K562 (cell line): Measurements from ENCODE around the gene ZNF581. TPM values are rescaled to one million over a fixed set of nuclear protein-coding genes. Genes with fewer than 3 reads are reported as not detected.

Source experiments
- ATAC-seq: fragments of 200-7000 bp; cut with Tn5 transposase; 3 replicates; pipeline ENCODE4 v1.9.1; 2020; ENCODE audit warnings: moderate library complexity
- BruUV-seq: library from RNA; stranded (reverse); fragments of 400-500 nt; replicated peaks from 2 replicates; lab custom pipeline; 2021; lab: Mats Ljungman, UMichigan
- CTCF ChIA-PET: fragments of 300-600 bp; formaldehyde crosslinking; extraction: SDS; loops from one replicate; lab custom pipeline; 2021; ENCODE audit warnings: low intra/inter-chr PET ratio; lab: Yijun Ruan, JAX
- POLR2A ChIA-PET: fragments of 300-600, 350-650 bp; sonication (Branson Sonifier 250); formaldehyde crosslinking; extraction: SDS; loops from one replicate; lab custom pipeline; 2021; ENCODE audit warnings: antibody characterized with exemption, inconsistent platforms; lab: Yijun Ruan, JAX
- DNase-seq, 4 experiments: peaks; one replicate each; pipeline versions ENCODE4 v3.0.0 to v3.0.0-alpha.2; 2011 to 2018; ENCODE audit warnings: low spot score in 3 of 4, mixed read lengths in 3 of 4; ENCODE audit errors: extremely low read depth in 1 of 4
- FAIRE-seq: peaks from 2 replicates; lab custom pipeline; 2011; peaks lifted over from hg19 to GRCh38; lab: Jason Lieb, UNC
- H2AFZ ChIP-seq: 2 replicates; pipeline ENCODE4 v1.6.0; 2011; ENCODE audit warnings: low read depth, low read length, control low read depth, inconsistent platforms
- H3K27ac ChIP-seq: fragments of 200-600 bp; 3 replicates; pipeline ENCODE4 v1.8.0; 2011; ENCODE audit warnings: low read depth, mild to moderate bottlenecking, control low read depth, inconsistent platforms, low read length, moderate library complexity, mixed read lengths; ENCODE audit errors: extremely low read depth
- H3K27me3 ChIP-seq, 2 experiments: fragments of 300-600 bp in 1 of 2; 2 replicates in 1 of 2; 3 replicates in 1 of 2; pipeline versions ENCODE4 v1.6.0 to v1.8.0; 2011; ENCODE audit warnings: inconsistent platforms in 2 of 2, low read length in 2 of 2, mild to moderate bottlenecking in 1 of 2, mixed read lengths in 1 of 2, moderate library complexity in 1 of 2; ENCODE audit not compliant: control insufficient read depth in 2 of 2, insufficient read depth in 2 of 2
- H3K36me3 ChIP-seq: fragments of 300-600 bp; 3 replicates; pipeline ENCODE4 v1.8.0; 2011; ENCODE audit warnings: mild to moderate bottlenecking, low read length, inconsistent platforms; ENCODE audit not compliant: control insufficient read depth, insufficient read depth
- H3K4me1 ChIP-seq, 2 experiments: fragments of 200-600 bp in 1 of 2; replicated peaks in 1 of 2; 2 replicates in 1 of 2; 3 replicates in 1 of 2; pipeline versions ENCODE4 v1.5.1 to v1.8.0; 2011; ENCODE audit warnings: inconsistent platforms in 2 of 2, low read length in 2 of 2, mild to moderate bottlenecking in 1 of 2, mixed read lengths in 1 of 2, moderate library complexity in 1 of 2; ENCODE audit not compliant: control insufficient read depth in 2 of 2, insufficient read depth in 2 of 2
- H3K4me2 ChIP-seq: 2 replicates; pipeline ENCODE4 v1.6.1; 2011; ENCODE audit warnings: low read length, control low read depth, inconsistent platforms, mixed read lengths; ENCODE audit not compliant: insufficient read depth
- H3K4me3 ChIP-seq: fragments of 200-600 bp; sonication (generic), shearing (Covaris generic); 2 replicates; pipeline ENCODE4 v1.5.1; 2016; ENCODE audit warnings: control low read depth, inconsistent platforms
- H3K79me2 ChIP-seq: fragments of 200-600 bp; 3 replicates; pipeline ENCODE4 v1.8.0; 2011; ENCODE audit warnings: low read length, inconsistent platforms; ENCODE audit not compliant: control insufficient read depth, insufficient read depth
- H3K9ac ChIP-seq, 2 experiments: 2 replicates each; pipeline versions ENCODE4 v1.6.0 to v1.6.1; 2011; ENCODE audit warnings: low read depth in 2 of 2, low read length in 2 of 2, control low read depth in 1 of 2, inconsistent platforms in 1 of 2, mild to moderate bottlenecking in 1 of 2, mixed read lengths in 1 of 2; ENCODE audit not compliant: insufficient read depth in 1 of 2
- H3K9me1 ChIP-seq: one replicate; pipeline ENCODE4 v1.6.0; 2011; ENCODE audit warnings: inconsistent platforms, mild to moderate bottlenecking, low read length, moderate library complexity; ENCODE audit not compliant: control insufficient read depth, insufficient read depth
- H3K9me3 ChIP-seq: replicated peaks from 2 replicates; pipeline ENCODE4 v1.5.1; 2011; ENCODE audit warnings: low read depth, low read length, inconsistent platforms; ENCODE audit not compliant: control insufficient read depth, insufficient read depth
- H4K20me1 ChIP-seq: replicated peaks from 2 replicates; pipeline ENCODE4 v1.6.1; 2011; ENCODE audit warnings: low read length, inconsistent platforms, mixed read lengths; ENCODE audit not compliant: control insufficient read depth, insufficient read depth
- ARID4B ChIP-seq: sonication (generic); formaldehyde crosslinking; IDR thresholded peaks from 2 replicates; pipeline ENCODE4 v1.8.0; 2022; ENCODE audit warnings: mild to moderate bottlenecking, missing genetic modification reagents
- FOXK1 ChIP-seq: sonication (generic); formaldehyde crosslinking; IDR thresholded peaks from 2 replicates; pipeline ENCODE4 v1.8.0; 2022; ENCODE audit warnings: missing genetic modification reagents, mild to moderate bottlenecking, borderline replicate concordance
- GATA2 ChIP-seq: sonication (generic); formaldehyde crosslinking; IDR thresholded peaks from 2 replicates; pipeline ENCODE4 v1.4.0; 2020; ENCODE audit warnings: mild to moderate bottlenecking, missing genetic modification reagents
- KAT7 ChIP-seq: sonication (generic); formaldehyde crosslinking; IDR thresholded peaks from 2 replicates; pipeline ENCODE4 v1.8.0; 2022; ENCODE audit warnings: missing genetic modification reagents, mild to moderate bottlenecking, borderline replicate concordance
- RBBP5 ChIP-seq: fragments of 200-600 bp; sonication (generic); IDR thresholded peaks from 2 replicates; pipeline ENCODE4 v1.6.1; 2012; ENCODE audit warnings: borderline replicate concordance, mild to moderate bottlenecking, low read length, control low read depth, inconsistent platforms; ENCODE audit not compliant: insufficient read depth, poor library complexity, severe bottlenecking
- TAF7 ChIP-seq: fragments of 450-650 bp; IDR thresholded peaks from 2 replicates; pipeline ENCODE4 v1.6.1; 2016; ENCODE audit warnings: missing genetic modification characterization, missing compliant biosample characterization
- ZNF140 ChIP-seq: fragments of 250-450 bp; sonication (Bioruptor Pico); IDR thresholded peaks from 2 replicates; pipeline ENCODE4 v1.8.0; 2021; ENCODE audit warnings: moderate library complexity, mild to moderate bottlenecking, inconsistent platforms
- ZNF444 ChIP-seq: fragments of 250-450 bp; sonication (Bioruptor Pico); IDR thresholded peaks from 2 replicates; pipeline ENCODE4 v1.4.0; 2020; ENCODE audit warnings: mild to moderate bottlenecking, moderate library complexity
- WGBS: fragments of 100-300 bp; shearing (Covaris generic); methylation state at CpG from one replicate; pipeline ENCODE4 v1.1.6; 2016; ENCODE audit warnings: low coverage, mixed read lengths; ENCODE audit not compliant: insufficient coverage; ENCODE audit errors: missing lambda C conversion rate; 5-methylcytosine and 5-hydroxymethylcytosine counted together
- in situ Hi-C: fragments of 300-500 bp; cut with MboI; formaldehyde crosslinking; loops from 4 replicates; pipeline ENCODE4 v1.15.0; 2018; ENCODE audit warnings: inconsistent platforms, mixed read lengths
- intact Hi-C: fragments of 100-400 bp; cut with micrococcal nuclease; formaldehyde crosslinking; loops from 2 replicates; pipeline ENCODE4 v1.14.2; 2022
- polyA plus RNA-seq, 8 experiments: library from polyadenylated mRNA; depleted of rRNA in 4 of 8; stranded (reverse) in 5 of 8; unstranded in 3 of 8; fragments of >200 nt; fragmentation: Nextera tagmentation in 2 of 8; fragmentation: Illumina TruSeq in 1 of 8; extraction: Ambion mirVana in 2 of 8; extraction: Trizol in 1 of 8; gene quantifications; 2 replicates each; pipeline versions ENCODE4 v1.2.1 to v1.2.3, GENCODE V29; 2011 to 2014; ENCODE audit warnings: inconsistent platforms in 1 of 8, missing spikeins in 1 of 8
- total RNA-seq, 7 experiments: library from RNA; depleted of rRNA in 6 of 7; stranded (reverse); fragments of >200 nt in 6 of 7; fragmentation: Illumina TruSeq in 2 of 7; extraction: Trizol in 2 of 7; gene quantifications; 2 replicates each; pipeline versions ENCODE4 v1.2.1 to v1.2.3, GENCODE V29; 2011 to 2021; ENCODE audit warnings: low replicate concordance in 1 of 7

Gene ZNF581
- total and polyA plus RNA-seq, 9 of the 15 experiments (the other 6 are each of a cell fraction or from before 2014, with no cell fraction given), result 2.4 to 39.4 (median 15.4) TPM

- TF ChIP-seq ARID4B (CRISPR knock-in tag) (peak; percentile 40; the same call in 1 of the 2 replicates), KAT7 (peak; percentile 77; the same call in 1 of the 2 replicates), TAF7 (no peak), ZNF444 (no peak), GATA2 (CRISPR knock-in tag) (peak; percentile 12; the same call in 1 of the 2 replicates), FOXK1 (peak; percentile 92; the same call in 1 of the 2 replicates)
Observed at GRCh38 chr19:55655648-55656040, 12.2 kb downstream of the ZNF581 start (continued).

- POLR2A ChIA-PET, result interaction anchor here (0.7 to 3.5 kb wide), 8 partner anchors 8 to 249 kb away, joined by 3 to 21 read pairs (median 7); partner anchors contain the start of gene UBE2S
- no peak for DNase-seq
- FAIRE-seq, result no peak
- peak overlapping the region; percentile 100 for H3K27ac ChIP-seq
- H2AFZ ChIP-seq, result no peak overlapping the region
- H3K4me3 ChIP-seq, result peak overlapping the region; percentile 70
- peak overlapping the region; percentile 98 to 99 for H3K9ac ChIP-seq
- intact Hi-C loops, result no loop called here
- 5% methylated on average over 7 of the region's 7 CpGs for WGBS
- peaks cover 67% of the 10 kb centered on the region for H3K79me2 ChIP-seq
- TF ChIP-seq RBBP5 (peak; percentile 8), ZNF140 (CRISPR knock-in tag) (no peak)
- TF ChIP-seq, all 486 proteins: peak for 1
- no peaks in the 10 kb centered on the region for H3K9me3 ChIP-seq
- in situ Hi-C loops, result no loop called here
- H3K4me1 ChIP-seq, result peaks cover 20 to 50% of the 10 kb centered on the region in 2 experiments; a peak in 4 of 5 replicates
- no peaks in the 10 kb centered on the region for H3K27me3 ChIP-seq
- H3K9me1 ChIP-seq, result peaks cover 6% of the 10 kb centered on the region
- H3K4me2 ChIP-seq, result peak overlapping the region; percentile 99
- no peak for ATAC-seq
- H4K20me1 ChIP-seq, result peaks cover 46% of the 10 kb centered on the region
- CTCF ChIA-PET, result no interaction called here
- peaks cover 72% of the 10 kb centered on the region for H3K36me3 ChIP-seq
- BruUV-seq, result no TSS peak
Observed at GRCh38 chr19:55656552-55656951, 13.1 kb downstream of the ZNF581 start.
